CD14-positive monocyte (primary cell): ENCODE measurements around the gene KDM1B. TPM values are rescaled to one million over a fixed set of nuclear protein-coding genes. Genes with fewer than 3 reads are reported as not detected.
A peak's percentile ranks its signal among the peaks of the same experiment; 100 is the strongest.

Source experiments
- DNase-seq, 3 donors: peaks; one replicate each; pipeline ENCODE4 v3.0.0-alpha.2; 2011 to 2022
- H2AFZ ChIP-seq: 2 replicates; pipeline ENCODE4 v1.6.0; 2012; ENCODE audit warnings: mild to moderate bottlenecking, low read depth, low read length, inconsistent platforms; ENCODE audit not compliant: insufficient read depth, poor library complexity, severe bottlenecking
- H3K27ac ChIP-seq, 2 donors: 1 replicate in 1 of 2; 2 replicates in 1 of 2; pipeline ENCODE4 v1.5.1; 2012 to 2013; ENCODE audit warnings: low read length in 2 of 2, control low read depth in 1 of 2, inconsistent platforms in 1 of 2, low read depth in 1 of 2, mild to moderate bottlenecking in 1 of 2
- H3K27me3 ChIP-seq, 2 donors: one replicate each; pipeline versions ENCODE4 v1.6.0 to v1.6.1; 2011 to 2013; ENCODE audit warnings: low read length in 2 of 2; ENCODE audit not compliant: control insufficient read depth in 2 of 2, insufficient read depth in 2 of 2
- H3K36me3 ChIP-seq, 2 donors: replicated peaks in 1 of 2; 1 replicate in 1 of 2; 2 replicates in 1 of 2; pipeline versions ENCODE4 v1.5.1 to v1.6.1; 2012 to 2013; ENCODE audit warnings: low read length in 2 of 2, control low read depth in 1 of 2, inconsistent platforms in 1 of 2, mild to moderate bottlenecking in 1 of 2; ENCODE audit not compliant: insufficient read depth in 2 of 2, control insufficient read depth in 1 of 2
- H3K4me1 ChIP-seq, 2 donors: 1 replicate in 1 of 2; 2 replicates in 1 of 2; pipeline versions ENCODE4 v1.5.1 to v1.6.1; 2012 to 2013; ENCODE audit warnings: low read length in 2 of 2, control low read depth in 1 of 2, inconsistent platforms in 1 of 2, mild to moderate bottlenecking in 1 of 2, moderate library complexity in 1 of 2; ENCODE audit not compliant: insufficient read depth in 2 of 2, control insufficient read depth in 1 of 2
- H3K4me2 ChIP-seq: replicated peaks from 2 replicates; pipeline ENCODE3; 2012; ENCODE audit warnings: low read length, moderate library complexity, mild to moderate bottlenecking; ENCODE audit not compliant: poor library complexity, severe bottlenecking; ENCODE audit errors: extremely low read depth
- H3K4me3 ChIP-seq, 3 experiments: fragments of 200-600 bp in 1 of 3; sonication (generic) in 1 of 3; replicated peaks in 1 of 3; 1 replicate in 2 of 3; 2 replicates in 1 of 3; pipeline ENCODE4 v1.5.1; 2011 to 2013; ENCODE audit warnings: low read length in 3 of 3, mild to moderate bottlenecking in 3 of 3, control low read depth in 2 of 3, low read depth in 2 of 3, inconsistent platforms in 1 of 3, moderate library complexity in 1 of 3
- H3K79me2 ChIP-seq: 2 replicates; pipeline ENCODE4 v1.6.0; 2012; ENCODE audit warnings: mild to moderate bottlenecking, control low read depth, inconsistent platforms, low read length, moderate library complexity; ENCODE audit not compliant: insufficient read depth
- H3K9ac ChIP-seq: 2 replicates; pipeline ENCODE4 v1.6.0; 2017; ENCODE audit warnings: low read length, mild to moderate bottlenecking; ENCODE audit not compliant: insufficient read depth, poor library complexity, severe bottlenecking
- H3K9me3 ChIP-seq, 2 donors: replicated peaks in 1 of 2; 1 replicate in 1 of 2; 2 replicates in 1 of 2; pipeline versions ENCODE4 v1.5.1 to v1.6.1; 2012 to 2013; ENCODE audit warnings: low read length in 2 of 2, control low read depth in 1 of 2; ENCODE audit not compliant: control insufficient read depth in 1 of 2, insufficient read depth in 1 of 2
- H4K20me1 ChIP-seq: 2 replicates; pipeline ENCODE4 v1.6.0; 2012; ENCODE audit warnings: mild to moderate bottlenecking, low read length, control low read depth, moderate library complexity; ENCODE audit not compliant: insufficient read depth
- H3K27ac Mint-ChIP-seq, 7 donors: one replicate each; pipeline ENCODE4 v1.8.0; 2020; ENCODE audit warnings: mild to moderate bottlenecking in 7 of 7, mixed read lengths in 7 of 7, moderate library complexity in 6 of 7, inconsistent platforms in 2 of 7
- H3K27me3 Mint-ChIP-seq, 3 donors: one replicate each; pipeline ENCODE4 v1.8.0; 2021 to 2022; ENCODE audit warnings: low read depth in 3 of 3, mild to moderate bottlenecking in 3 of 3, mixed read lengths in 3 of 3, moderate library complexity in 3 of 3, inconsistent platforms in 1 of 3
- H3K36me3 Mint-ChIP-seq, 2 donors: one replicate each; pipeline ENCODE4 v1.8.0; 2020; ENCODE audit warnings: mixed read lengths in 2 of 2, inconsistent platforms in 1 of 2, mild to moderate bottlenecking in 1 of 2
- H3K4me1 Mint-ChIP-seq: one replicate; pipeline ENCODE4 v1.8.0; 2020; ENCODE audit warnings: mild to moderate bottlenecking, mixed read lengths
- H3K4me3 Mint-ChIP-seq, 2 donors: one replicate each; pipeline ENCODE4 v1.8.0; 2020; ENCODE audit warnings: mild to moderate bottlenecking in 2 of 2, mixed read lengths in 2 of 2, moderate library complexity in 1 of 2
- H3K9me3 Mint-ChIP-seq, 7 donors: one replicate each; pipeline ENCODE4 v1.8.0; 2020 to 2022; ENCODE audit warnings: mixed read lengths in 7 of 7, mild to moderate bottlenecking in 6 of 7, moderate library complexity in 6 of 7, inconsistent platforms in 2 of 7
- CTCF ChIP-seq: fragments of 200-600 bp; IDR thresholded peaks from one replicate; pipeline ENCODE4 v1.8.0; 2022; ENCODE audit warnings: antibody characterized with exemption, mild to moderate bottlenecking
- WGBS: methylation state at CpG from one replicate; pipeline ENCODE4 v1.1.5; 2013; ENCODE audit warnings: missing lambda C conversion rate; ENCODE audit not compliant: insufficient coverage; 5-methylcytosine and 5-hydroxymethylcytosine counted together
- intact Hi-C, 2 donors: fragments of 100-400 bp; cut with micrococcal nuclease; formaldehyde crosslinking; loops; one replicate each; pipeline versions ENCODE4 v1.15.0 to v1.15.1; 2023
- polyA plus RNA-seq, 3 donors: library from polyadenylated mRNA; depleted of rRNA in 1 of 3; unstranded in 2 of 3; stranded (reverse) in 1 of 3; fragments of 300-500 nt in 2 of 3; fragments of >200 nt in 1 of 3; fragmentation: Illumina TruSeq in 2 of 3; gene quantifications; 1 replicate in 2 of 3; 2 replicates in 1 of 3; pipeline ENCODE4 v1.2.3, GENCODE V29; 2012 to 2021

KDM1B gene
- polyA plus RNA-seq, 3 donors, result 4.4 to 50.8 (median 24.1) TPM

- no peak overlapping the region for H3K4me3 ChIP-seq
- no peak overlapping the region for H3K4me2 ChIP-seq
- no peak for TF ChIP-seq CTCF
- DNase-seq, result no peak
- no peak overlapping the region for H2AFZ ChIP-seq
- no peaks in the 10 kb centered on the region for H3K79me2 ChIP-seq
- Mint-ChIP-seq H3K36me3 (peaks cover 75 to 93% of the 10 kb centered on the region in 2 donors), H3K4me3 (no peak overlapping the region), H3K27me3 (no peaks in the 10 kb centered on the region), H3K27ac (no peak overlapping the region), H3K9me3 (no peaks in the 10 kb centered on the region), H3K4me1 (no peaks in the 10 kb centered on the region)
- H4K20me1 ChIP-seq, result no peaks in the 10 kb centered on the region
- H3K4me1 ChIP-seq, result no peaks in the 10 kb centered on the region
- no peak overlapping the region for H3K27ac ChIP-seq
- intact Hi-C loops, result no loop called here
- no peak overlapping the region for H3K9ac ChIP-seq
- 83% methylated on average over 1 of the region's 3 CpGs for WGBS
- no peaks in the 10 kb centered on the region for H3K9me3 ChIP-seq
- H3K27me3 ChIP-seq, result no peaks in the 10 kb centered on the region
- peaks cover 75 to 95% of the 10 kb centered on the region in 2 donors for H3K36me3 ChIP-seq
These were observed 22.9 kb upstream of the KDM1B start for GRCh38 chr6:18132346-18132745.

- H2AFZ ChIP-seq, result no peak overlapping the region
- no CpG with 5 or more reads among the region's 2 CpGs for WGBS
- no peak overlapping the region for H3K27ac ChIP-seq
- H4K20me1 ChIP-seq, result no peaks in the 10 kb centered on the region
- intact Hi-C loops, result no loop called here
- H3K4me2 ChIP-seq, result no peak overlapping the region
- Mint-ChIP-seq H3K27me3 (no peaks in the 10 kb centered on the region), H3K27ac (peak overlapping the region in 1 of 7 donors; percentile 18), H3K4me3 (no peak overlapping the region), H3K9me3 (no peaks in the 10 kb centered on the region), H3K36me3 (peaks cover 76 to 95% of the 10 kb centered on the region in 2 donors), H3K4me1 (no peaks in the 10 kb centered on the region)
- H3K9ac ChIP-seq, result no peak overlapping the region
- TF ChIP-seq CTCF, result no peak
- H3K9me3 ChIP-seq, result no peaks in the 10 kb centered on the region
- no peaks in the 10 kb centered on the region for H3K4me1 ChIP-seq
- H3K79me2 ChIP-seq, result no peaks in the 10 kb centered on the region
- no peak for DNase-seq
- peaks cover 81 to 100% of the 10 kb centered on the region in 2 donors for H3K36me3 ChIP-seq
- no peak overlapping the region for H3K4me3 ChIP-seq
- H3K27me3 ChIP-seq, result no peaks in the 10 kb centered on the region
These were observed 20.1 kb upstream of the KDM1B start for GRCh38 chr6:18135171-18135570.
